HT1080 (cell line): ENCODE results near the gene MYCN. TPM values are rescaled to one million over a fixed set of nuclear protein-coding genes. Genes with fewer than 3 reads are reported as not detected.
"Not testable (repeated sequence)": the region's sequence is repeated elsewhere in the genome, so short reads cannot be mapped to it uniquely, and the experiment has no call there.

Experiments used
- DNase-seq: peaks from one replicate; pipeline ENCODE4 v3.0.0-alpha.2; 2015; ENCODE audit warnings: low read depth
- total RNA-seq: library from RNA; depleted of rRNA; stranded (reverse); fragments of >200 nt; shearing (Covaris generic); gene quantifications from 2 replicates; pipeline ENCODE4 v1.2.3, GENCODE V29; 2014

The MYCN gene
- total RNA-seq, 1 experiment from 2014 or later = not detected

GRCh38 chr2:15942711-15943345, 2.5 kb downstream of the MYCN start:
- DNase-seq = no peak

DNA sequence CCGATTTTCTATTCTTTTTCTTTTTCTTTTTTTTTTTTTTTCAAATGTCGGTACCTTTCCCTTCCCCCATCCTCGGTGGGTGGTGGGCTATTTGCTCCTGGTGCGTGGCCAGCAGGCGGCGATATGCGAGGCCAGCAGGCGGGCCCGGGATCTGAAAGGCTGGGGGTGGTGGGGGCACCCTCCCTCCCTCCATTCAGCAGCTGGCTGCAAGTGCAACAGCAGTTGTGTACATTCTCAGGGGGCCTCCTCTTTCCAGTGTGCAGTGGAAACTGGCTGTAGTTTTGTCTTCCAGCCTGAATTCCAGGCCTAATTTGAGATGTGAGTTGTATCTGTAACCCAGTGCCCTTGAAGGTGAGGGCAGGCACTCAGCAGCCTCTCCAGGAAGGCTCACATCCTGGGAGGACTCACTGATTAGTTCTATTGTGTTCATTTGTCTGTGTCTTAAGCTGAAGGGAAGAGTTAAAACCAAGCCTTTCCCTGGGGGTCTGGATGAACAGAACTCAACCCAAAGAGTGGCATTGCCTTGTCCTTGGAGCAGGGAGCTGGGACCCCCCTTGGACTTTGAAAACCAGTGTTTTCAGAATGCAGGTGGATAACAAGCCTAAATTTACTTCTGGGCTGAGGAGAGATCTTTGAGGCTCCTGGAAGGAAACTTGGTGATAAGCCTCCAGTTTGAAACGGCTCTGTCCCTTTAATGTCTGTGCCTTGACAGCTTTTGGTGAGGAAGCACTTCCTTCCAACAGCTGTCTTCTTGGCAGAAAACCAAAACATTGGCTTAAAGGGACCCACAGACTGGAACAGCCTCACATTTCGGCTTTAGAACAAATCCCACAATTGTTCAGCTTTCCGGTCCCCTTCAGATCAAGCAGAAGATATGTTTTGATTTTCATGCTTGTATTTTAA, 3.3 kb downstream of the MYCN start:
- no peak for DNase-seq

GRCh38 chr2:15944325-15945017, 4.1 kb downstream of the MYCN start:
- DNase-seq = no peak

DNA sequence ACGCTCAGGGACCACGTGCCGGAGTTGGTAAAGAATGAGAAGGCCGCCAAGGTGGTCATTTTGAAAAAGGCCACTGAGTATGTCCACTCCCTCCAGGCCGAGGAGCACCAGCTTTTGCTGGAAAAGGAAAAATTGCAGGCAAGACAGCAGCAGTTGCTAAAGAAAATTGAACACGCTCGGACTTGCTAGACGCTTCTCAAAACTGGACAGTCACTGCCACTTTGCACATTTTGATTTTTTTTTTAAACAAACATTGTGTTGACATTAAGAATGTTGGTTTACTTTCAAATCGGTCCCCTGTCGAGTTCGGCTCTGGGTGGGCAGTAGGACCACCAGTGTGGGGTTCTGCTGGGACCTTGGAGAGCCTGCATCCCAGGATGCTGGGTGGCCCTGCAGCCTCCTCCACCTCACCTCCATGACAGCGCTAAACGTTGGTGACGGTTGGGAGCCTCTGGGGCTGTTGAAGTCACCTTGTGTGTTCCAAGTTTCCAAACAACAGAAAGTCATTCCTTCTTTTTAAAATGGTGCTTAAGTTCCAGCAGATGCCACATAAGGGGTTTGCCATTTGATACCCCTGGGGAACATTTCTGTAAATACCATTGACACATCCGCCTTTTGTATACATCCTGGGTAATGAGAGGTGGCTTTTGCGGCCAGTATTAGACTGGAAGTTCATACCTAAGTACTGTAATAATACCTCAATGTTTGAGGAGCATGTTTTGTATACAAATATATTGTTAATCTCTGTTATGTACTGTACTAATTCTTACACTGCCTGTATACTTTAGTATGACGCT, 5.8 kb downstream of the MYCN start:
- no peak for DNase-seq

- no peak for DNase-seq
Observed at GRCh38 chr2:15946983-15947382, 6.6 kb downstream of the MYCN start.

- DNase-seq = no peak
Observed at GRCh38 chr2:15947431-15947830, 7.1 kb downstream of the MYCN start.

DNA sequence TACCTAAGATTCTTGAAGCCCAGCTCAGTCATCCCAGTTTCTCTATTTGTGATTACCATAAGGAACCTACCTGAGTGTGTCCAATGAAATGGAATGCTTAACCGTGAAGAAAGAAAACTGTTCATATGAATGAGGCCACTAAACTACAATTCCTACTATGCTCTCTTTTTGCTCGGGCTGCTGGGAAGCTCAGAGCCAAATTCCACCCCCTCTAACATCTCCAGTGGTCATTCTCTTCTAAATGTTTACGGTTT, 8.3 kb downstream of the MYCN start:
- DNase-seq = no peak

DNA sequence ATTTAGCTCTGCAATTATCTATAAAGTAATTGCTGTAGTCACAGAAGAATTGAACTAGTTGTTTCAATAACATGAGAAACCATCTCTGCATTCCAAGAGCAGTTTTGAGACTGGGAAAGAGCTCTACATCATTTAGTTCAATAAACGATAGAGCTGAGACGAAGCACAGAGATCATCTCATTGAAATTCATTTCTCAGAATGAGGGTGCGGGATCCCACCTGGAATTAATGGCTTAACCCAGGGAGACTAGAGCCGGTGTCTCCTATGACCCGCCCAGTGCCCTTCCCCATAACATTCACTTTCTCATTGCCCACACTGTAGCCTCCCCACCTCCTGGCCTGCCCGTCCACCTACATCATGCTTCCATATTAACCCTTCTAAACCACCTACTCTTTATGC, 8.8 kb downstream of the MYCN start:
- no peak for DNase-seq

DNA sequence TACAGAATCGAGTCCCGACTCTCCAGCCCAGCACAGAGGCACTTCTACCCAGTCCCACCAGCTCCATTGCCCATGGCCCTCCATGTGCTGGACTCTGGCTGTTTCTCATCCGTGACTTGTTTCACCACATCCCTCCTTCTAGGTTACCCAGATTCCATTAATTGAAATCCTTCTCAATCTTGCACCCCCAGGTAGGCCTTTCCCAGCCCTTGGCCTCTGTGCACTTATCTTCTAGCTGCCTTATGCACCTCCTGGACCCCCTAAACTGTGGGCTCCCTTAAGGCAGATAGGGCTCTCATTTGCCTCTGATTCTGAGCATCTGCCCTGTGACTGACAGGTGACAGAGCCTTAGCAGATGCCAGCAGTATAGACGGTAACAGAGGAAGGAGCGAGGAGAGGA, 9.2 kb downstream of the MYCN start:
- DNase-seq = no peak

GRCh38 chr2:15950088-15950952, 10.0 kb downstream of the MYCN start:
- DNase-seq = no peak

DNA sequence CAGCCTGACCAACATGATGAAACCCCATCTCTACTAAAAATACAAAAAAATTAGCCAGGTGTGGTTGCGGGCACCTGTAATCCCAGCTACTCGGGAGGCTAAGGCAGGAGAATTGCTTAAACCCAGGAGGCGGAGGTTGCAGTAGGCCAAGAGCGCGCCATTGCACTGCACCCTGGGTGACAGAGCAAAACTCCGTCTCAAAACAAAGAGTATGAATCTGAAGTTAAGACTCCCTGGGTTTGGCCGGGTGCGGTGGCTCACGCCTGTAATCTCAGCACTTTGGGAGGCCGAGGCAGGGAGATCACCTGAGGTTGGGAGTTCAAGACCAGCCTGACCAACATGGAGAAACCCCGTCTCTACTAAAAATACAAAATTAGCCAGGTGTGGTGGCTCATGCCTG, 11.6 kb downstream of the MYCN start:
- not testable (repeated sequence) for DNase-seq

DNA sequence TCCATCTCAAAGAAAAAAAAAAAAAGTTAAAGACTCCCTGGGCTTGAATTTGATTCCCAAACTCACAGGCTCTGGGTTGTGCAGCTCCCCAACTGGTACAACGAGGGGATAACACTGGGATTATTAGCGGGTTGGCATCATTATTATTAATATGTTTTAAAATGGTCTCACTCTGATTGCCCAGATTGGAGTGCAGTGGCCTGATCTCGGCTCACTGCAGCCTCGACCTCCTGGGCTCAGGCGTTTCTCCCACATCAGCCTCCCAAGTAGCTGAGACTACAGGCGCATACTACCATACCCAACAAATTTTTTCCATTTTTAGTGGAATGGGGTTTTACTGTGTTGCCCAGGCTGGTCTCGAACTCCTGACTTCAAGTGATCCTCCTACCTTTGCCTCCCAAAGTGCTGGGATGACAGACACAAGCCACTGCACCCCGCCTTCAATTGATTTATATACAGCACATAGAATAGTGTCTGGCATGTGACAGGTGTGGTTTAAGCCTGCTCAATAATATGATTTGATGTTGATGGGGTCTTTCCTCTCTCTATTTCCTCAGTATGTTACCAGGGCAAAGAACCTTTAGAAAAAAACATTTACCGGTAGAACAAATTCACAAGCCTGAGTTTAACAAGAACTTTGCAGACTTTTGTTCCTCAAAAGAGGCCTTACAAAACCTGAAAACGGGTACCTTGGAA, 12.2 kb downstream of the MYCN start:
- no peak for DNase-seq

DNA sequence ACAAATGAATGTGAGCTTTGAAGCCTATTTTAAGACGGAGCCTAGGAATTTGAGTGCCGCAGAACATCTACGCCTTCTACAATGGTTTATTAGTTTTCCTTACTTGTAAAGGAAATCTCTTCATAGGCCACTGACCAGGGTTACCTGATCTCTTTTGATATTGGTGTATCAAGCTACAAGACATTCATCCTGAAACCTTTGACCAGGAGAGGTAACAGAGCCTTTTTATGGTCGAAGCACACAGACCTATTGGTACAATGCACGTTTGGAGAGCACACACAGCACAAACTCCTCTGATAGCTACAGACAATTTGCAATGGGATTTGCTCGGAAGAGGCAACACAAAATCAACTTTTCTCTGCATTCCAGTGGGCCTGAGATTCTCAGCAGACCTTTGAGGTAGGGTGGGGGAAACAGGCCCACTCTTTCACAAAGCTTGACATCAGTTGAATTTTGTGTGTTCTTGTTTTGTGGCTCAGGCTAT, 12.8 kb downstream of the MYCN start:
- no peak for DNase-seq

DNA sequence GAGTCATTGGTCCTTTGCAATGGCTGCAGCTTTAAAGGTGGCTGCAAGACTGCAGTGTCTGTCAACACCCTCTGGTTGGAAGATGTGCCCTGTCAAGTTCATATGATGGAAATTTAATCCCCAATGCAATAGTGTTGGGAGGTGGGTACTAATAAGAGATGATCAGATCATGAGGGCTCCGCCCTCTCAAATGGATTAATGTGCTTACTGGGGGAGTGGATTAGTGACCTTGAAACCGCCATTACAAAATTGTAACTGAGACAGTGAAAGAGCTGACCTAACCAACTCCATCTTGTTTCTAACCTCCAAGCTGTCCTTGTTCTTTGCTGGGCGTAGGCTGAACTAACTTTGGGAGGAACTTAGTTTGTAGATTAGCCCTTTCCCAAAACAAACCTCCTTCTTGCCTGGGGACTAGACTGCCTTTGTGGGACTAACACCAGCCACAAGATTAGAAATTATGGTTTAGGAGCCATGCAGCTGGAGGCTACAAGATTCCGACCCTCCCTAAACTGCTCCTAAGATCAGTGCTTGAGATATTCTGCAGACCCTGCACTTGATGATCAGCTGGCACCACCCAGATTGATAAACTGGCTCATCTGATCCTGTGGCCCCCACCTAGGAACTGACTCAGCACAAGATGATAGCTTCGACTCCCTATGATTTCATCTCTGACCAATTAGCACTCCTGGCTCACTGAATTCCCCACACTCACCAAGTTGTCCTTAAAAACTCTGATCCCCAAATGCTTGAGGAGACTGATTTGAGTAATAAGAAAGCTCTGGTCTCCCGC, 13.7 kb downstream of the MYCN start:
- DNase-seq = no peak

- DNase-seq = no peak
Observed at GRCh38 chr2:15954761-15955160, 14.4 kb downstream of the MYCN start.

- DNase-seq = no peak
Observed at GRCh38 chr2:15955232-15955988, 15.1 kb downstream of the MYCN start.

GRCh38 chr2:15956230-15956629, 15.9 kb downstream of the MYCN start:
- DNase-seq = no peak
